Measurements from ENCODE around the gene FRS2.

FRS2 gene

GRCh38 chr12:69501154-69501895 lies 31.1 kb downstream of the FRS2 start:
- DNase-seq (ENCODE audit: low read depth in 2 of 2) = no peak

DNA sequence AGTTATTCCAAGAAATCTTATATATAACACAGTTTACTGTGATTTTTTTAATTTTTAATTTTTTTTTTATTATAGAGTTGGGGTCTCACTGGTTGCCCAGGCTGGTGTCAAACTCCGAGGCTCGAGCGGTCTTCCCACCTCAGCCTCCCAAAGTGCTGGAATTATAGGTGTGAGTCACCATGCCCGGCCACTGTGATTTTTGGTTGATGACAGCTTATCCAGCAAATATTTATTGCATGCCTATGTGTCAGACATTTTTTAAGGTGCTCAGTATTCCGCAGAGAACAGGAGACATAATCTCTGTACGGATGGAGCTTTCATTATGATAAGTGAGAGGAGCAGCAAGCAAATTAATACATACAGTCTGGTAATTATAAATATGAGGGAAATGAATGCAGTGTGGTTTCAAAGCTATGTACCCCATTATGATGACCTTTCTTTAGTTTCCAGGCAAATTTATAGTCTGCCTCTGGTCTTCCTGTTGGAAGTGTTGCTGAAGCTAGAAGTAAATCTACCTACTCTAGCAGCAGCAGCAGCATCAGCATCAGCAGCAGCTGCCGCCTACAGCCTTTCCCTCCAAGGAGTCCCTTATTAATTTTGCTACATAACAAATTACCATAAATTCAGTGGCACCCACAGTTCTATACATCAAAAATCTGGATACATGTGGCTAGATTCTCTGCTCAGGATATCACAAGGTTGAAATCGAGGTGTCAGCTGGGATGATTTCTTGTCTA lies 32.3 kb downstream of the FRS2 start:
- DNase-seq (ENCODE audit: low read depth in 2 of 2) = no peak

DNA sequence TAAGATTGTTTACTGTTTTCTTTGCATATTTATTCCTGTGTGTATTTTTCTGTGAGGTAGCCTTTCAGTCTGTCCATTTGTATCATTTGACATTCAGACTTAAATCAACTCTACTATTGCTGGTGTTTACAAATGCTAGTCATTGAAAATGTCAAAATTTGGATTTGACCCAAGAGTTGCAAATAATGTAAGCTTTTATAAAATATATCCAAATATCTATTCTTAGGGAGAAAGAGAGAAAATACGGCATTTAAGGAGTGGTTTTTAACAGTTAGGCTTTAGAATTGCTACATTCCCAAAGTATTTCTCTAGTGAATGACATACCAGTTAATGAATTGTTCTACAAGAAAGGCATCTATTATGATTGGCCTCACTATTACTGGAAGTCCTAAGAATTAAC lies 37.9 kb downstream of the FRS2 start:
- DNase-seq (ENCODE audit: low read depth in 2 of 2) = no peak

GRCh38 chr12:69508621-69509020 lies 38.4 kb downstream of the FRS2 start:
- no peak for DNase-seq (ENCODE audit: low read depth in 2 of 2)

- DNase-seq (ENCODE audit: low read depth in 2 of 2) = no peak
These were observed 39.1 kb downstream of the FRS2 start for GRCh38 chr12:69509308-69509736.

DNA sequence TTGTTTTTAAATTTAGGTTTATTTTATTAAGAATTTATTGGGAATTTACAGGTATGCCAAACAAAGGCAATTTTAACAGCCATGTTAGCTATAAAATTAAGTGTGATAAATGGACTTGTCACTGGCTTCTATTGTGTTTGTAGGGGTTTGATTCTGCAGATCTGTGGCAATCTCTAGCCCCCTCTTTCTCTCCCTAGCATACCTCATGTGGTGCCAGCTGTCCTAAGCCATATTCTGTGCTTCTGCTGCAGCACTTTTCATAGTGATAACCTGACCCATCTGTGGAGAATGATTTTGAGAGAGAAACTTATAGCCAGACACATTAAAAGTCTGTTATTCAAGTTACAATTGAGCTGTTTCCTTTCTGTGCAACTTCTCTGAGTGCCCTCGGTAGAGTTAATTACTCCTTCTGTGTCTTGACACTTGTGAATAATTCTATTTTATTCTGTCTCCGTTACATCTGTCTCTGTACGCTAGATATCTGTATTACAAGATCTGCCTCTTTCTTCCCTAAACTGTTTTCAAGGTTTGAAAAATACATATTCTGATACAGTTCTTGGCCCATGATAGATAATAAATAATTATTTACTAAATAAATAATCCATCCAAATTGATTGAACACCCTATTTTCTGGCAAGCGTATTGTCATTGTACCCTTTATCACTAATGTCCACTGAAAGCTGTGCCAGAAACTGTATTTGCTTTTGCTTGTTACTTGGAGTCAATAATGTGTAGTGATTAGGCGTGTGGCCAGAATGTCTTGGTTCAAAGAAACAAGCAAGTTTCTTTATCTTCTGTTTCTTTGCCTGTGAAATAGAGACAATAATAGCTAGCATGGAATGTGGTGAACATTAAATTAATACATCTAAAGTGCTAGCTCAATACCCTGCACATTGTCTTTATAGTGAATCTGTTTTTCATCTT lies 40.0 kb downstream of the FRS2 start:
- no peak for DNase-seq (ENCODE audit: low read depth in 2 of 2)

DNA sequence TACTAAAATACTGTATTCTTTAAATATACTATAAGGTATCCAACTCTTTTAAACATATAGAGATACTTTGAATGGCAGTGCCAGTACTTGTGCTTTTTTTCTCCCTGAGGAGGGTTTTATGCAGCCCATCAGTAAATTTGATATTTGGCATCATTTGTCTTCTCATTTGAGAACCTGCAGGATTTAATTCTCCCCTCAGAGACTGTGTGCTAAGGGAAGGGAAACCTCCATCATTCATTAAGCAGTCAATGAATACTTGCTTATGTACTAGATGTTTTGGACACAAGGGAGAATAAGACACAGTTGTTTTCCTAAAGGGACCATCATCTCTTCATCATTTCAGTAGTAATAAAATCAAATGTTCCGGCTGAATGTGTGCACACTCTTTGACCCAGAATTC lies 40.8 kb downstream of the FRS2 start:
- DNase-seq (ENCODE audit: low read depth in 2 of 2) = no peak

DNA sequence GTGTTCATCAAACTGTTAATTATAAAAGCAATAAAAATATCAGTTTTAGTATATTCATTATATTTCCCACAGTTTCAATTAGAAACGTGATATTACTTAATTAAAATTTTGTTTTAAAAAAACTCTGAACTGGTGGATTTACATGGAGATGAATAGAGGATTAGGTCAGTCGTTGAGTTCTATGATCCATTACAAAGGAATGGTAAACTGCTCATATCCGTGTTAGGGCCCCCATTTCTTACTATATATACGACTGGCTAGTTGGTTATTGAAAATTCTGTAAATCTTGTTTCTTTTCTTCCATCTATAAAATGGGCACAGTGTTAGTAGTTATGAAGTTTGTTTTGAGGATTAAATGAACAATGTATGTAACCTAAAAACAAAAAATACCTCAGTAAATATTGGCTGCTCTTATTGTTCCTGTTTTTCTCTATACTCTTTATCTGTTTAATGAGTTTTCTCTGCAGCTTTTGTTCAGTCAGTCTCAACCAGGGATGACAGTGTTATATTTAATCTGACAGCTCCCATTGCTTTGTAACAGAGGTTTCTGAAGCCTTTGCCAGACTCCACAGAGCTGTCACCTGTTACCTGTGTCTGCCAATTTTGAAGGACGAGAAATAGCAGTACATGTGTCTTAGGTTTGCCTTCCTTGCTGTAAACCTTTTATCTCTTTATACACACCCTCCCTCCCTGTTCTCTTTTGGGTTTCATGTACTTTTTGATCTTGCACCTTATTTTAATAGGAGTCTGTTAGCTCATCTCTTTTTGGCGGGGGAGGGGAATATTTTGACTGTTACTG lies 41.5 kb downstream of the FRS2 start:
- DNase-seq (ENCODE audit: low read depth in 2 of 2) = no peak

DNA sequence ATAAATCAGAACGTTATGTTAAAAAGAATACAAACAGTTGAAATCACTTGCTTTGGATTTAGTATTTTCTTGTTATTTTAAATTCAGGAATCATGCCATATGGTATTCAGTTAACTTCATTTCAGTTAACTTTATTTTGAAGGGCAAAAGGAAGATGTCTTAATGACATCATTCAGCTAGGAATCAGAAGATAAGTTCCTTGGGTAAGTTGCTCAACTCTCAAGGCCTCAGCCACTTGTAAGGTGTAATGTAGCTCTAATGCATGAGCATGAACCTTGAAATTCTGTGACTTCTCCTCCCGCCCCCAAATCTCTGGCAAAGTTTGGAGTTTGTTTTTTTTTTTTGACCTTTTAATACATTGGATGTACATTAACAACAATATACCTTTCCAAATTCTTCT lies 42.6 kb downstream of the FRS2 start:
- DNase-seq (ENCODE audit: low read depth in 2 of 2) = no peak

GRCh38 chr12:69513297-69513696 lies 43.1 kb downstream of the FRS2 start:
- no peak for DNase-seq (ENCODE audit: low read depth in 2 of 2)

GRCh38 chr12:69514111-69514510 lies 43.9 kb downstream of the FRS2 start:
- no peak for DNase-seq (ENCODE audit: low read depth in 2 of 2)

DNA sequence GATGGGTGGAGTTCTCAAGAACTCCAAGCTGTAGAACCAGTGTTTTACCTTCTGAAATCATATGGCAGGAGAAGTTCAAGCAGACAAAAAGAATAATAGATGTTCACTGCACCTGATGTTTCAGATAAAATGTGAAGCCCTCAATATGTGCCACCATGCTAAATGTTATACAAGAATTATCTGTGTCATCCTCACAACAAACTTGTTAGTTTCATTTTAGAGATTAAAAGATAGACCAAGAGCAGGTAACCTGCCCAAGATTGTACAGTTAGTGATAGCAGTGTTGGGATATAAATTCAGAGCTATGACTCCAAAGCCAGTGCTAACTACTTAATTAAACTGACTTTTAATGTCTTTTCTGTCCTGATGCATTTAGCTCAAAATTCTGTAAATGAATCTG lies 44.7 kb downstream of the FRS2 start:
- no peak for DNase-seq (ENCODE audit: low read depth in 2 of 2)

- no peak for DNase-seq (ENCODE audit: low read depth in 2 of 2)
These were observed 45.3 kb downstream of the FRS2 start for GRCh38 chr12:69515394-69515930.

- DNase-seq (ENCODE audit: low read depth in 2 of 2) = no peak
These were observed 46.8 kb downstream of the FRS2 start for GRCh38 chr12:69516950-69517349.

- DNase-seq (ENCODE audit: low read depth in 2 of 2) = no peak
These were observed 47.2 kb downstream of the FRS2 start for GRCh38 chr12:69517406-69517805.

DNA sequence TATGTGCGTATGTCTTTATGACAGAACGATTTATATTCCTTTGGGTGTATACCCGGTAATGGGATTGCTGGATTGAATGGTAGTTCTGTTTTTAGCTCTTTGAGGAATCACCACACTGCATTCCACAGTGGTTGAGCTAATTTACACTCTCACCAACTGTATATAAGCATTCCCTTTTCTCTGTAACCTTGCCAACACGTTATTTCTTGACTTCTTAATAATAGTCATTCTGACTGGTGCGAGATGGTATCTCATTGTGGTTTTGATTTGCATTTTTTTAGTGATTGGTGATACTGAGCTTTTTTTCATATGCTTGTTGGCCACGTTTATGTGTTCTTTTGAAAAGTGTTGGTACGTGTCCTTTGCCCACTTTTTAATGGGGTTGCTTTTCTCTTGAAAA lies 49.7 kb downstream of the FRS2 start:
- DNase-seq (ENCODE audit: low read depth in 2 of 2) = no peak

DNA sequence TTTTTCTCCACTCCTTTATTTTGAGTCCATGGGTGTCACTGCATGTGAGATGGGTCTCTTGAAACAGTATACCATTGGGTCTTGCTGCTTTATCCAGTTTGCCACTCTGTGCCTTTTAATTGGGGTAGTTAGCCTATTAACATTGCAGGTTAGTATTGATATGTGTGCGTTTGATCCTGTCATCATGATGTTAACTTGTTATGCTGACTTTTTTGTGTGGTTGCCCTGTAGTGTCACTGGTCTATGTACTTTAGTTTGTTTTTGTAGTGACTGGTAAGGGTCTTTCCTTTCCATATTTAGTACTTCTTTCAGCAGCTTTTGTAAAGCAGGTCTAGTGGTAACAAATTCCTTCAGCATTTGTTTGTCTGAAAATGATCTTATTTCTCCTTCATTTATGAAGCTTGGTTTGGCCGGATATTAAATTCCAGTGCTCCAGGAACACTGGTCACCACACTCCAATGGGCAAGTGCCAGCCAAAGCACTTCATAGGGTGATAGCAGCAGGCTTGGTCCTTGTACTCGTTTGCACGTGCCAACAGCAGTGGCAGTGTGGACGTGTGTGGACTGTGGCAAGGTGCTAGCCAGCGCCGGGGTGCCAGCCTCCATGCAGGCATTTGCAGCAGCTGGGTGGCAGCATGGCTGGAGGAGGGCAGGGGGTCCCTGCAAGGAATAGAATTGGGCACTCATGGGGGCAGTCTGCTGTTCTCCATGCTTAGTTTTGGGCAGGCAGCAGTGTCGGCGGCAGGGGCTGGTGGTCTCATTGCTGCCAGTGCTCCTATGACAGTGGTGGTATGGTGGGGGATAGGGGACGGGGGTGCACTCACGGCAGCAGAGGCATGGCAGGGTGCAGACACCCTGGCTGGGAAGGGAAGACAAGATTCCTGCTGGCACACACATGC lies 53.5 kb downstream of the FRS2 start:
- DNase-seq (ENCODE audit: low read depth in 2 of 2) = no peak

GRCh38 chr12:69524331-69524630 lies 54.1 kb downstream of the FRS2 start:
- no peak for DNase-seq (ENCODE audit: low read depth in 2 of 2)

GRCh38 chr12:69524755-69525469 lies 54.7 kb downstream of the FRS2 start:
- no peak for DNase-seq (ENCODE audit: low read depth in 2 of 2)
